ENCODE data around the gene TAS2R19.

GRCh38 chr12:10982244-10982643, 40.2 kb downstream of the TAS2R19 start:
- TF ChIP-seq CTCF (conservative IDR thresholded peaks at IDR 0.05; ENCODE audit: low read length) (no peak), EZH2phosphoT487 (IDR thresholded peaks at IDR 0.05; ENCODE audit: borderline replicate concordance, low read depth, low read length) (no peak)
